DMS79 treated with DMSO at 0.1 percent for 48 hours (cell line): ENCODE measurements around the gene CPNE7.

Experiments used
- DNase-seq: peaks from one replicate; lab custom pipeline; 2025; lab: John Stamatoyannopoulos, UW

CPNE7 gene

GRCh38 chr16:89575247-89576152 is at the start of gene CPNE7:
Gene CPNE7, plus strand, starts transcription at chr16:89575758. Its CDS starts 140 bp downstream, at chr16:89575898.
- no peak for DNase-seq

- DNase-seq = no peak
These were observed 46.5 kb upstream of the CPNE7 start for GRCh38 chr16:89529097-89529496.

DNA sequence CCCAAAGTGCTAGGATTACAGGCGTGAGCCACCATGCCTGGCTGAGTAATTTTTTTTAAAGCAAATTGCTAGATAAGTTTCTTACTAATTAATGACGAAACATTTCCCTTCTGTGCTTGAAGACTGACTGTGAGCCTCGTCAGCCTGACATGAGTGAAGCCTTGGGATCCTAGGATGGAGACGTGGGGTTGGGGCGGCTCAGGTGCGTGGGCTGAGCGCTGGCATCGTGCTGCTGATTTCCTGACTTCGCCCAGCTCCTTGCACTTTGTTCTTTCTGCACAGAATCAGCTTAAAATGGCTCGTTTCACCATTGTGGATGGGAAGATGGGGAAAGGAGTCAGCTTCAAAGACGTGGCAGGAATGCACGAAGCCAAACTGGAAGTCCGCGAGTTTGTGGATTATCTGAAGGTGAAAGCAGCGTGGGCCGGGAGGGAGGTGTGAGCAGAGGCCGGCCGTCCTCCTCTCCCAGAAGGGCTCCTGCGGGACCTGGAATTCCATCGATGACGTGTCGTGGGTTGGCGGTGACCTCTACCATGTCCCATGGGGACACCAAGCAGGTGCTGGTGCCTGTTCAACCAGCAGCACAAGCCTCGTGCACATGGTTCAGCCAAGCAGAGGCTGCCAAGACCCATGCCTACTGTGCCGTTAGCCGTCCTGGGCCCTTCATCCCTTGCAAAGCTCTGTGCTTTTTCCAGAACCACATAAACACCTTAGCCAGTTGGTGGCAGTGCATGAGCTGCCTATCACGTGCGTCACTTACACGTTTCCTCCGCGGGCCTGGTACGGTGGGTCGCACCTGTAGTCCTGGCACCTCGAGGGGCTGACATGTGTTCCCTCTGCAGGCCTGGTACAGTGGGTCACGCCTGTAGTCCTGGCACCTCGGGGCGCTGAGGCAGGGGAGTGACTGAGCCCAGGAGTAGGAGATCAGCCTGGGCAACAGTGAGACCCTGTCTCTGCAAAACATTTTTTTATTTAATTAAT is 44.9 kb upstream of the CPNE7 start:
- no peak for DNase-seq

DNA sequence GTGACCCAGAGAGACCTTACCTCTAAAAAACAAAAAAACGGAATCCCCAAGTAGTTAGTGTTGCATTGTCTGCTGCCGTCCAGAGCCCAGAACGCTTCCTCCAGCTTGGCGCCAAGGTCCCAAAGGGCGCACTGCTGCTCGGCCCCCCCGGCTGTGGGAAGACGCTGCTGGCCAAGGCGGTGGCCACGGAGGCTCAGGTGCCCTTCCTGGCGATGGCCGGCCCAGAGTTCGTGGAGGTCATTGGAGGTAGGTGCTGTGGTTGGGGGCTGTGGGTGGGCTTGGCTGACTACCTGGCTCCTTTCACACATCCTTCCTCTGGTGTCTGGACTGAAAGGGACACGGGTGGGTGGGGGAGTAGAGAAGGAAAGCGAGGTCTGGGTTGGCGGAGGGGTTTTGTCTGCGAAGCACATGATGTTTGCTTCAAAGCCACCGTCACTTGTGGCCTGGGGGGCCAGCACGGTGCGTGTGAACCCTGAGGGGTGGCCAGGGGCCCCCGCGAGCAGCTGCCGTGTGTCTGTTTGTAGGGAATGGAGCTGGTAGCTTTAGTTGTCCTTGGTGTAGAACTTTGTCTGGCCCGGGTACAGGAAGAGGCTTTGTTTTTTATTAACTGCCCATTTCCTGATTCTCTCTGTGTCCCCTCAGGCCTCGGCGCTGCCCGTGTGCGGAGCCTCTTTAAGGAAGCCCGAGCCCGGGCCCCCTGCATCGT is 43.6 kb upstream of the CPNE7 start:
- no peak for DNase-seq

DNA sequence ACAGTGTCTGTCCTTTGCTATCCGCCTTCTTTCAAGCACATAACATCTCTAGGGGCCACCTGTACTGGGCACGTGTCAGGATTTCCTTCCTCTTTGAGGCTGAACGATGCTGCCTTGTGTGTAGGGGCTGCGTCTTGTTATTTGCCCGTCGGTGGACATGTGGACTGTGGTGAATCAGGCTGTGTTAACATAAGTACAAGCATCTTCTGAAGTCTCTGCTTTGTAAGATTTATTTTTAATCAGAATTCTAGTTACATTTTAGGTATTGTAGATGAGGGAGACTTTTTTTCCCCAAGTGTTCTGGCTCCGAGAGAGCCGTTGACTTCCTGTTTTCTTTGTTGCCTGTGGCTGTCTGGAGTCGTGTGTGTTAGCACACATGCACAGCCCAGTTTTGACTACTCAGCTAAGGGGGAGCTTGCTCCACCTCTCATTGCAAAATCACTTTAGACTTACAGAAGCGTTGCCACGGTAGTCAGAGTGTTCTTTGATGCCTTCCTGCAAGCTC is 41.3 kb upstream of the CPNE7 start:
- DNase-seq = no peak

- no peak for DNase-seq
These were observed 39.2 kb upstream of the CPNE7 start for GRCh38 chr16:89536371-89536770.

DNA sequence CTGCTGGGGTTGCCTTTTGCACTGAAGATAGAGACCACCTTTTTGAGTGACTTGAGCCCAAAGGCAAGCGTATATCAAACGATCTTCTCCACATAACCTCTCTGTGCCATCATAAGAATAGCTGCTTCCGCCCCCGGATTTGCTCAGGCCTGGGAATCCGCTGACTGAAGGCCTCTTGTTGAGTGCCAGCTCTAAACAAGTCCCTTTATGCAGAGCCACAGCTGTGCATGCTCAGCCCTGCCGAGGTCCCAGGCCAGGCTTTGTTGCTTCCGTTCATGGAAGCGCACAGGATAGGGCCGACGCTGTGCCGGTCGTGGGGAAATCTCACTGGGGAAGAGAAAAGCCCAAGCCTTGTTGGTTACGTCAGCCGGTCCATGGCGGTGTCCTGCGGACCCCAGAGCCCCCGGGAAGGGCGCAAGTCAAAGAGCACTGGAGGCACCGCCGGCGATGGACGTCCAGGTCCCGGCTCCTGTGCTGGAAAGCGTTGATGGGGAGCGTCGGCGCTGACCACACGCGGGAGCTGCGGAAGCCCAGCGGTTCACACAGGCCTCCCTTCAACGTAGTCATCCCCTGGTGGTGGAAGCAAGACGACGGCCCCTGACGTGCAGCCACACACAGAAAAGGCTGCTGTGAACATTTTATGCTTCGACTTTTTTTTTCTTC is 38.5 kb upstream of the CPNE7 start:
- DNase-seq = no peak

DNA sequence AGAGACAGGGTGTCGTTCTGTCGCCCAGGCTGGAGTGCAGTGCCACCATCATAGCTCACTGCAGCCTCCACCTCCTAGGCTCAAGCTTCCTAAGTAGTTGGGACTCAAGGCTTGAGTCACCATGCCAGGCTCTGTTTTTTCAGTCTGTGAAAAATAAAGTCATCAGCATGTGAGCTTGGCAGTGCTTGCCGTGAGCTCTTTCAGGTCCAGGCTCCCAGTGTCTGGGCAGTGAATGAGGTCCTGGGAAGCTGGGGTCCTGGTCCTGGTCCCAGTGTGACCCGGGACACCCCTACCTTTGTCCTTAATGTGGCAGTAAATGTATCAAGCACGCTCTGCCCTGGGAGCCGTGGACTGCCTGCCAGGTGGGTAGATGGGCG is 38.0 kb upstream of the CPNE7 start:
- DNase-seq = no peak

DNA sequence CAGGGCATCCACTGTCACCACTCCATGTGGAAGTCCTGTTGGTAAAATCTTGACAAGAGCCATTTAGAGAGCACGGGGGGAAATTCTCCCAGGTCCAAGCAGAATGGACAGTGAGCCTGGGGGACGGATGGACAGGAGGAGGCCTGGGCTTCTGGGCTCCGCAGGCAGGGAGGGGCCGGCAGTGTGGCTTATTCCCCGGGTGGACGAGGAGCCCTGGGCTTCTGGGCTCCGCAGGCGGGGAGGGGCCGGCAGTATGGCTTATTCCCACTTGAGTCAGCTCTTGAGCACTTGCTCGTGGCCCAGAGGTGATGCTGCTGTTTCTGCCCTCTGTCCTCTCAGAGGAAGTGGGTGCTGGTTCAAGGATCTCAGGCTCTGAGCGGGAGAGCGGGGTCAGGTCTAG is 37.3 kb upstream of the CPNE7 start:
- DNase-seq = no peak

DNA sequence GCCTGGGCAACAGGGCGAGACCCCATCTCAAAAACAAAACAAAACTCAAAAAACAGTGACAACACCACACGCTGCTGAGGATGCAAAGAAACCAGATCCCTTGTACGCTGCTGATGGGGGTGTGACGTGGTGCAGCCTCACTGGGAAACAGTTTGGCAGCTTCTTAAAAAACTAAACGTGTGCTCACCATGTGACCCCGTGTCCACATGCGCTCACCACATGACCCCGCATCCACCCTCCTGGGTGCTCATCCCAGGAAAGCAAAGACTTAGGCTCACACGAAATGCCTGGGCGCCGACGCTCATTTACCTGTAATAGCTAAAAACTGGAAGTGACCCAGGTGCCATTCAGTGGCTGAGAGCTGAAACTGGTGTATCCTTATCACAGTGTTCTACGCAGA is 35.0 kb upstream of the CPNE7 start:
- no peak for DNase-seq

GRCh38 chr16:89541792-89542191 is 33.8 kb upstream of the CPNE7 start:
- no peak for DNase-seq

DNA sequence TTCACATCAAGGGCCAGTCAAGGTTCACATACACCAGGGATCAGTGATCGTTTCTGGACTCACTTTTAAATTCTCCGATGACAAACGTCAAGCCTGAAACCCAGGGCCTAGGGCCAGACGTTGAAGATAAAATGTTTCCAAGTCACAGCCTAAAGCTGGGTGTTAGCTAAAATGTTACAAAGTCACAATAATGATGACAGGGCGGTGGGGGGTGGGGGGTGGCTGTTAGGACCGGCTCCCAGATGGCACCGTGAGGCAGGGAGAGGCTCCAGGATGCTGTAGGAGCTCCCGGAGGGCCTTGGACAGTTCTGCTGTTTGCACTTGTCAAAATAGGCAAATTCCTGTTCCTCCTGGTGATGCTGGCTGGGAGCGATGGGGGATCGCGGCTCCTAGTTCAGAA is 31.4 kb upstream of the CPNE7 start:
- DNase-seq = no peak

GRCh38 chr16:89544713-89545043 is 30.9 kb upstream of the CPNE7 start:
- DNase-seq = no peak

DNA sequence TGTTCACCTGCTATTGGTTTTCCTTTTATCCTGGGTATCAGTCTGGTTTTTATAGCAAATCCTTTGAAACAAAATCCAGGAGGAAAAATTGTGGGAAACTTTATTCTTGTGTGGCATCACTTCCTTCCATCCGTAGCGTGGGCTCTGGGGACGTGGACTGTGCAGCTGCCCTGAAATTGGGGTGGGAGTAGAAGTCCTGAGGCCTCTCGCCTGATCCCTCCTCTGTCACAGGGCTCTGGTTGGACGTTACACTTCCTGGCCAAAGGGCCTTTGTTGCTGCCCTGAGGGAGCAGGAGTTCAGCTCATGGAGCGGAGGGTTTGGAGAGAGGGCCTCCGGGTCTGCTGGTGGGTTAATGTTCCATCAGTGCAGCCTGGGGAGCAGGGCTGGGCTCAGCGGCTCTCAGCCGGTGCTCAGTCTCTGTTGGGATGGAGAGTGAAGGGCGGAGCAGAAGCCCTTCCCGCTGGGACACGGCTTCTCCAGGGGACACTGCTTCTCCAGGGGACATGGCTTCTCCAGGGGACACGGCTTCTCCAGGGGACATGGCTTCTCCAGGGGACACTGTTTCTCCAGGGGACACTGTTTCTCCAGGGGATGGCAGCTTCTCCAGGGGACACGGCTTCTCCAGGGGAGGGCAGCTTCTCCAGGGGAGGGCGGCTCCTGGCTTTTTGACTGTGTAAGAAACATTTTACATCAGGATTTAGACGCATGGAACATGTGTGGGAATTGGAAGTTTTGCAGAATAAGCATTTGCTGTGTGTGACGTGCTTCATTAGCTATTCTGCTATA is 30.3 kb upstream of the CPNE7 start:
- no peak for DNase-seq

GRCh38 chr16:89545831-89546574 is 29.6 kb upstream of the CPNE7 start:
- DNase-seq = no peak

GRCh38 chr16:89546781-89547180 is 28.8 kb upstream of the CPNE7 start:
- no peak for DNase-seq

DNA sequence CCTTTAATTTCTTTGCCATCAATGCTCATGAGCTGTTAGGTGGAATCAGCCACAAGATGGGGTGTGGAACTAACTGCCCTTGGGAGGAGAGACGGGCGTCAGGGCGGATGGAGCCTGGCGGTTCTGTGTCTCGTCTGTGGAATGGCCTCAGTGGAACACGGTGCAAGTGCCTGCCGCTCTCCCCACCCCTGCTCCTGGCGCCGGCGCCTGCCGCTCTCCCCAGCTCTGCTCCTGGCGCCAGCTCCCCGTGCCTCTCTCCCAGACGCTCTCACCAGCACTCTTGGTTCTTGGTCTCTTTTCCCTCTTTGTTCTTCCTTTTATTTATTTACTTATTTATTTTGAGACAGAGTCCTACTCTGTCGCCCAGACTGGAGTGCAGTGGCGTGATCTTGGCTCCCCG is 28.3 kb upstream of the CPNE7 start:
- no peak for DNase-seq

DNA sequence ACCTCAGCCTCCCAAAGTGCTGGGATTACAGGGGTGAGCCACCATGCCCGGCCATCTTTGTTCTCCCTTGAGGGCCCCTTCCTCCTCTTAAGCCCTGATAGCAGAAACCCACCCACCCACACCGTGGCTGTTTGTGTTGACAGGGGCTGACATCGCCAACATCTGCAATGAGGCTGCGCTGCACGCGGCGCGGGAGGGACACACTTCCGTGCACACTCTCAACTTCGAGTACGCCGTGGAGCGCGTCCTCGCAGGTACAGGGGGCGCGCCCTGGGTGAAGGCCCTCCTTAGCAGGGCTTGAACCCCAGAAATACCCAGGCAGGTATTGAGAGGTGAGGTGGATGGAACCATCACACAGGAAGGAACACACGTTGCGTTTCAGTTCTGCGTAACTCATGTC is 27.7 kb upstream of the CPNE7 start:
- DNase-seq = no peak

DNA sequence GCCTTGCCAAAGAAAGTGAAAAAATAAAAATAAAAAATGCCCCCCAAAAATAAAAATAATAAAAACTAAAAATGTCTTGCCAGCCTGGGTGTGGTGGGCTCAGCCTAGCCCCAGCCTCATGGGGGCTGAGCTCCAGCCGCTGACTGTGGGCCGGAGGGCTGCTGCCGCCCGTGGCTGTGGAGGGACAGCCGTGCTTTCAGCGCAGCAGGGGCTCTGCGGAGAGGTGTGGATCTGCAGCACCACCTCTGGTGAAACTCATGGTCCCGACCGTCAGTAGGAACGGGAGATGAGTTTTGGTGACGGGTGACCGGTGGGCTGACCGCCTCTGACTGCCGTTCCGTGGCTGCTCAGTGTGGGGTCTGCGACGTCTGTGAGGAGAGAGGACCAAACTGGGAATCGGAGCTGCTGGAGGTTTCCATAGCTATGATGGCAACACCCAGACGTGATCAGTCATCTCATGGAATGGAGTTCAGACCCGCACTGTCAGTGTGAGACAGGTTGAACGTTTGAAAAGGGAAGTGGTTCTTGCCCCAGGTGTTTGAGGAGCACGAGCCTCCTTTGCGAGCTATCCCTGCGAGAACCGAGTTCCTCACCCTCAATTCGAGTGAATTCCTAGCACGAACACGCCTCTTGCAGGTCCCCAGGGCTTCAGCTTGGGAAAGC is 27.1 kb upstream of the CPNE7 start:
- DNase-seq = no peak
